GM12875 (cell line): ENCODE data around the gene IDH3A.

Source experiments
- H3K4me3 ChIP-seq: one replicate; pipeline ENCODE4 v1.5.1; 2011; ENCODE audit warnings: low read depth, low read length, control low read depth
- TF ChIP-seq, protein P1 (sequence below): IDR thresholded peaks from 2 replicates; pipeline ENCODE4 v1.5.1; 2011; ENCODE audit warnings: low read depth, mild to moderate bottlenecking, control low read depth, inconsistent platforms, low read length, moderate library complexity, borderline replicate concordance; ENCODE audit not compliant: insufficient read depth

The IDH3A gene

DNA sequence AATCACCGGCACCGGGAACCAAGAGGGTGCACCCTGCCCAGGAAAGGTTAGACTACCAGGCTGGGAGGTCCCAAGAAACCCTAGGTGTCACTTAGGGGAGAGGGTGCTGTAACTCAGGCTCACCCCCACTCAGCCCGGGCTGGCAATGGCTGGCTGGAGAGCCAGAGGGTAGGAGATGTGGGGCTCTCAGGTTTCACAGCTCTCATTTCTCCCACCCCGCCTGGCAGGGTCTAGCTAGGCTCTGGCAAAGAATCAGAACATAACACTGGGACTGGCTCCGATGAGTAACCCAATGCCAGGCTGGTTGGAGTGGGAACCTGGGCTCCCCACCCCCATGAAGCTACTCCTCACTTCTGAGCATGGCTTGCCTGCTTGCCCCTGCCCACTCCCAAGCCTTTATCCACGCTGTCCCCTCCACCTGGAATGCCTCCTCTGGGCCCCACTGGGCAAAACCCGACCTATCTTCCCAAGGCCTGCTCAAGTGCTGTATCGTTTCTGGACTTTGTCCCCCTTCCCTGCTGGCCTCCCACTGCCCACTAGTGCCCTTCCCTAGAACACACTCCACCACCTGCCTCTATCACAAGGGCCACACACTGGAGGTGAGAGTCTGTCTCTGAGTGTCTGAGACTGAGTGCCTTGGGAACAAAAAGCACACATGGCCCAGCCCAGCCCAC, 19.9 kb upstream of the IDH3A start:
- no peak overlapping the region for H3K4me3 ChIP-seq
- TF ChIP-seq, protein P1, sequence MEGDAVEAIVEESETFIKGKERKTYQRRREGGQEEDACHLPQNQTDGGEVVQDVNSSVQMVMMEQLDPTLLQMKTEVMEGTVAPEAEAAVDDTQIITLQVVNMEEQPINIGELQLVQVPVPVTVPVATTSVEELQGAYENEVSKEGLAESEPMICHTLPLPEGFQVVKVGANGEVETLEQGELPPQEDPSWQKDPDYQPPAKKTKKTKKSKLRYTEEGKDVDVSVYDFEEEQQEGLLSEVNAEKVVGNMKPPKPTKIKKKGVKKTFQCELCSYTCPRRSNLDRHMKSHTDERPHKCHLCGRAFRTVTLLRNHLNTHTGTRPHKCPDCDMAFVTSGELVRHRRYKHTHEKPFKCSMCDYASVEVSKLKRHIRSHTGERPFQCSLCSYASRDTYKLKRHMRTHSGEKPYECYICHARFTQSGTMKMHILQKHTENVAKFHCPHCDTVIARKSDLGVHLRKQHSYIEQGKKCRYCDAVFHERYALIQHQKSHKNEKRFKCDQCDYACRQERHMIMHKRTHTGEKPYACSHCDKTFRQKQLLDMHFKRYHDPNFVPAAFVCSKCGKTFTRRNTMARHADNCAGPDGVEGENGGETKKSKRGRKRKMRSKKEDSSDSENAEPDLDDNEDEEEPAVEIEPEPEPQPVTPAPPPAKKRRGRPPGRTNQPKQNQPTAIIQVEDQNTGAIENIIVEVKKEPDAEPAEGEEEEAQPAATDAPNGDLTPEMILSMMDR: no peak

DNA sequence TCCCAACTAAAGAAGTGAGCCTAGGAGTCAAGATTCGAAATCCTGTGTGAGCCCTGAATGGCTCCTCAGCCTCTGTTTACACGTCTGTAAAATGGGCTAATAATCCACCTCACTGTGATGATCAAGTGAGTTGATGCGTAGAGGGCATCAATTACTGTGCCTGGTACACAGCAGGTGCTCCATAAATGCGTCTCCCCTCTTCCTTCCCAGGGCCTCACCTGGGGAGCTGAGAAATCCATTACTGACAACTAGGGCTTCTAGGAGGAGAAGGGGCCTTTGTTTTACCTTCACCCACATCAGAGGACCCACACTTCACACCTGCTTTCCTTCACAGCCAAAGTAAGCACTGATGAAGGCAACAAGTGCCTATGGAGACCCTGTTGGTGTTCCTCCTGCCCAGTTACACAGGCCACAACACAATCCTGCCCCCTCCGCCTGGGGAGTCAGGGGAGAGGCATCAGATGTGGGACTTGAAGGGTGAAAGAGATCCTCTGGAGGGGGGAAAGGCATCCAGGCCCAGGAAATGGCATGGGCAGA, 19.3 kb upstream of the IDH3A start:
- H3K4me3 ChIP-seq: no peak overlapping the region
- TF ChIP-seq, protein P1: no peak

DNA sequence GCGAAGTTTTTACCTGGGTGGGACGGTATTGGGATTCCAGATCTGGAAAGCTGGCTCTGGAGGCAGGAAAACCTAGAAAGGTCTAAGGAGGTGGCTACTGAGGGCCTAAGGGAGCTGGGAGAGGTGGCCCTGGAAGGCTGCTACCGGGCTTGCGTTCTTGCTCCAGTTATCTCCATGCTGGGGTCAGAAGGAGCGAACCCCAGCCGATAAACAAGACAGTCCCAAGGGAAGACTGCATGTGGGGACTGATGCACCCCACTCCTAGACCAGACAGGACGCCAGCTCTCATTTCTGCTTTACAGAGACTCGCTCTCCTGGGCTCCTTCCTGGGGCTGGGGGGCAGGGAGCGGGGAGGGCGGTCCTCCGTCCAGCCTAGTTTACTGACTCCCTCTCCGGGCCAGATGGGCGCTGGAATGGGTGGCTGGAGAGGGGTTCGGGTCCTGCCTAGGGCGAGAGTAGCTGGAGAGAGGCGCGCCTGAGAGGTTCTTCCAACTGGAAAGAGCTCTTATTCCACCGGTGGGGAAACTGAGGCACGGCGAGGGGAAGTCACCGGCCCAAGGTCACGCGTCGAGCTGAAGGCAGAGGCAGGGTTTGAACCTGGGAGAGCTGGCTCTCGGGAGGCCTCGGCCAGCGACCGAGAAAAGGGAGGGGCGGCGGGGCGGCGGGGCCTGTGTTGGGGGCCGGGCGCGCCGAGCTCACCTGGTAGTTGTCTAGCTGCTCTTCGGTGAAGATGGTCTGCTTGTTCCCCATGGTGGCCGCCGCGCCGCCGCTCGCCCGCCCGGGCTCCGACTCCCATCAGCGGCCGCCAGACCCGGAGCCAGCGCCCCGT, 18.5 kb upstream of the IDH3A start:
- TF ChIP-seq, protein P1: no peak
- H3K4me3 ChIP-seq: peak overlapping the region; percentile 94

DNA sequence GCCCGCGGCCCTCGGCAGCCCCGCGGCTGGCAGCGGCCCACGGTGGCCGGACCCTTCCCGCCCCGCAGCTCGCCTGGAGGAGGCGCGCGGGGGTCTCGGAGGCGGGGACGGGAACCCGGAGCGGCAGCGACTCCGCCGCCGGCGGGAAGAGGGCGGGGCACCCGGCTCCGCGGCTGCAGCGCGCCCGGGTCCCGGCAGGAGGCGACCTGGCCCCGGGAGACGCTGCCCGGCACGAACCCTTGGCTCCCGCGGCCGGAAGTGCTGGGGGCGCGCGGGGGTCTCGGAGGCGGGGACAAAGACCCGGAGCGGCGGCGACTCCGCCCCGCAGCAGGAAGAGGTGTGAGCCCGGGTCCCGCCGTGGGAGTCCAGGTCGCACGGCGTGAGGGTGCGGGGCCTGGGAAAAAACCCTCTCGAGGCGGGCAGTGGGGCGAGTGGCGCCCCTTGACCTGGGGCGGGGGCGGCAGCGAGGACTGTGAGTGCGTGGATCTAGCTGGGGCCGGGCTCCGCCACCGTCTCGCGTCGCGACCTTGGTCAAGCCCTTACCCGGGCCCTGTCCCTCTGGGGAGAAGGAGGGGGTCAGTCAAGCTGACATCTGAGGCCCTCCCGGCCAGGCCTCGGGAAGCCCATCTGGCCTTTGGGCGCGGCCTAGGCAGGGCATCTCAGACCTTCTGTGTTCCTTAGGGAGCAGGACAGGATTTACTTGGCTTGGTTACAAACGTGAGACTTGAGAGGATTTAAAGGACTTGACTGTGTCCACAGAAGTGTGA, 17.7 kb upstream of the IDH3A start, which contains the start of gene CIB2:
Gene CIB2 (minus strand): TSS at position 151 of the 767 bp plus-strand sequence. CDS start 230 bp downstream, outside the sequence.
- TF ChIP-seq, protein P1: peak; percentile 89
- H3K4me3 ChIP-seq: peak within 1 kb of the TSS; percentile 94

DNA sequence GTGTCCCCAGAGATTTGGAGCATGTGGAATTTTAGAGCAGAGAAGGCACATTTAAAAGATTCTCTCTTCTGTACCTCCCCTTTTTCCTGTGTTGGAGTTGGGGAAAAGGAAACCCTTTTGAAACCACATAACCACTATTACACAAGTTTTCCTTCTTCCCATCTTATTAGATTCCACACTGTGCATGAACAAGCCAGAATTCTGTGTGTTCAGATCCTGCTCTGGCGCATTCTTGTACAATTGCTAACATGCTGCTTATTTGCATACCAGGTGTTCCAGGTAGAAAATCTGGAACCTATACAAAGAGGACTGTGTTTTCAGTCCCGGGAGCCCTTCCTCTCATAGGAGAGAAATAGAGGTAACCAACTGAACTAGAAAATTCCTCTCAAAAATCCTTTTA, 15.4 kb upstream of the IDH3A start:
- TF ChIP-seq, protein P1: no peak
- H3K4me3 ChIP-seq: no peak overlapping the region

DNA sequence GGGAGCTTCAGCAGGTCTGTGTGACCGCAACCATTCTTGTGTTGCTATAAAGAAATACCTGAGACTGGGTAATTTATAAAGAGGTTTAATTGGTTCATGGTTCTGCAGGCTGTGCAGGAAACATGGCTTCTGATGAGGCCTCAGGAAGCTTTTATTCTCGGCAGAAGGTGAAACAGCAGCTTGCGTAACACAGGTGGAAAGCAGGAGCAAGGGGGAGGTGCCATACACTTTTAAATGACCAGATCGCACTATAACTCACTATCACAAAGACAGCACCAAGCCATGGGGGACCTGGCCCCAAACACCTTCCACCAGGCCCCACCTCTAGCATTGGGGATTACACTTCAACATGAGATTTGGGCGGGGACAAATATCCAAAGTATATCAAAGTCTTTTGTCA, 9.6 kb upstream of the IDH3A start:
- no peak overlapping the region for H3K4me3 ChIP-seq
- TF ChIP-seq, protein P1: no peak
